A549 (cell line): Measurements from ENCODE around the gene TM9SF4. TPM values are rescaled to one million over a fixed set of nuclear protein-coding genes. Genes with fewer than 3 reads are reported as not detected.

Experiments used
- ATAC-seq, 2 experiments: fragments of 200-7000 bp in 1 of 2; fragments of >200 bp in 1 of 2; cut with Nextera tagmentation in 1 of 2; cut with Tn5 transposase in 1 of 2; 3 replicates each; pipeline versions ENCODE4 v1.8.0 to v1.9.1; 2018 to 2020; ENCODE audit warnings: mild to moderate bottlenecking in 1 of 2, moderate library complexity in 1 of 2
- CTCF ChIA-PET: fragments of 300-600 bp; sonication (Branson Sonifier 250); formaldehyde crosslinking; extraction: SDS; loops from one replicate; lab custom pipeline; 2021; ENCODE audit warnings: antibody characterized with exemption, inconsistent platforms; lab: Yijun Ruan, JAX
- POLR2A ChIA-PET: fragments of 350-600 bp; formaldehyde crosslinking; extraction: SDS; loops from one replicate; lab custom pipeline; 2021; ENCODE audit warnings: antibody characterized with exemption, inconsistent platforms; lab: Yijun Ruan, JAX
- DNase-seq, 2 experiments: peaks; one replicate each; pipeline versions ENCODE4 v3.0.0 to v3.0.0-alpha.2; 2011 to 2016; ENCODE audit warnings: low read depth in 1 of 2, low spot score in 1 of 2
- FAIRE-seq: peaks from 2 replicates; lab custom pipeline; 2011; peaks lifted over from hg19 to GRCh38; lab: Jason Lieb, UNC
- H3K27ac ChIP-seq, 2 experiments: fragments of >200 bp; sonication (Bioruptor Twin); formaldehyde crosslinking; 3 replicates each; pipeline ENCODE4 v1.5.1; 2016 to 2017
- H3K4me1 ChIP-seq: fragments of >200 bp; sonication (Bioruptor Twin); formaldehyde crosslinking; 3 replicates; pipeline ENCODE4 v1.6.1; 2016
- H3K4me2 ChIP-seq: fragments of >200 bp; sonication (Bioruptor Twin); formaldehyde crosslinking; 3 replicates; pipeline ENCODE4 v1.6.1; 2016
- H3K4me3 ChIP-seq: fragments of >200 bp; sonication (Bioruptor Twin); formaldehyde crosslinking; 3 replicates; pipeline ENCODE4 v1.5.1; 2016
- H3K9me3 ChIP-seq: fragments of >200 bp; sonication (Bioruptor Twin); formaldehyde crosslinking; 3 replicates; pipeline ENCODE4 v1.6.1; 2016
- BHLHE40 ChIP-seq: IDR thresholded peaks from 2 replicates; pipeline ENCODE4 v1.6.1; 2012; ENCODE audit warnings: low read depth, low read length, inconsistent platforms
- CBX8 ChIP-seq: fragments of 200-600 bp; sonication (generic); IDR thresholded peaks from 2 replicates; pipeline ENCODE4 v1.6.1; 2016
- EHF ChIP-seq: fragments of 250-450 bp; sonication (Bioruptor Pico); IDR thresholded peaks from 2 replicates; pipeline ENCODE4 v1.5.0; 2020; ENCODE audit warnings: mild to moderate bottlenecking
- ESRRA ChIP-seq: fragments of 150-350 bp; IDR thresholded peaks from 2 replicates; pipeline ENCODE4 v1.6.1; 2014; ENCODE audit warnings: mild to moderate bottlenecking, low read length, borderline replicate concordance
- HDAC2 ChIP-seq: fragments of 200-600 bp; sonication (generic); IDR thresholded peaks from 2 replicates; pipeline ENCODE4 v1.6.1; 2016
- HOXA7 ChIP-seq: fragments of 250-450 bp; sonication (Bioruptor Pico); IDR thresholded peaks from 2 replicates; pipeline ENCODE4 v1.5.0; 2020; ENCODE audit warnings: mild to moderate bottlenecking, moderate library complexity
- HOXB13 ChIP-seq: fragments of 250-450 bp; sonication (Bioruptor Pico); IDR thresholded peaks from 2 replicates; pipeline ENCODE4 v1.5.0; 2020; ENCODE audit warnings: low read depth, mild to moderate bottlenecking, moderate library complexity
- HOXB5 ChIP-seq: fragments of 250-450 bp; sonication (Bioruptor Pico); IDR thresholded peaks from 2 replicates; pipeline ENCODE4 v1.5.0; 2020; ENCODE audit warnings: mild to moderate bottlenecking, moderate library complexity
- MAFK ChIP-seq: fragments of 450-650 bp; IDR thresholded peaks from 2 replicates; pipeline ENCODE4 v1.6.1; 2014; ENCODE audit not compliant: partially characterized antibody
- MYC ChIP-seq: IDR thresholded peaks from 2 replicates; pipeline ENCODE4 v1.6.1; 2012; ENCODE audit warnings: mild to moderate bottlenecking, inconsistent platforms, low read length, improper control_type of control experiment, borderline replicate concordance
- NFE2L2 ChIP-seq: fragments of 150-350 bp; conservative IDR thresholded peaks from 2 replicates; pipeline ENCODE4 v1.6.1; 2014; ENCODE audit warnings: low read length
- PHF8 ChIP-seq: fragments of 200-600 bp; sonication (generic); IDR thresholded peaks from 2 replicates; pipeline ENCODE4 v1.6.1; 2016; ENCODE audit warnings: low read depth, mild to moderate bottlenecking, antibody characterized with exemption, moderate library complexity, borderline replicate concordance
- RAD21 ChIP-seq, 2 experiments: fragments of >200 bp in 1 of 2; sonication (Bioruptor Twin) in 1 of 2; formaldehyde crosslinking in 1 of 2; IDR thresholded peaks in 1 of 2; conservative IDR thresholded peaks in 1 of 2; 2 replicates in 1 of 2; 3 replicates in 1 of 2; pipeline ENCODE4 v1.6.1; 2012 to 2018; ENCODE audit warnings: inconsistent platforms in 1 of 2
- RFX5 ChIP-seq: fragments of 450-650 bp; IDR thresholded peaks from 2 replicates; pipeline ENCODE4 v1.7.1; 2014; ENCODE audit warnings: antibody characterized with exemption, mild to moderate bottlenecking, moderate library complexity
- RNF2 ChIP-seq: fragments of 200-600 bp; sonication (generic); IDR thresholded peaks from 2 replicates; pipeline ENCODE4 v1.6.1; 2016; ENCODE audit warnings: low read depth, mild to moderate bottlenecking, antibody characterized with exemption, moderate library complexity, borderline replicate concordance
- TFCP2L1 ChIP-seq: fragments of 250-450 bp; sonication (Bioruptor Pico); IDR thresholded peaks from 2 replicates; pipeline ENCODE4 v1.5.0; 2021; ENCODE audit warnings: mild to moderate bottlenecking
- ZC3H11A ChIP-seq: fragments of 450-650 bp; IDR thresholded peaks from 2 replicates; pipeline ENCODE4 v1.6.1; 2014; ENCODE audit warnings: antibody characterized with exemption, mild to moderate bottlenecking
- WGBS: methylation state at CpG from one replicate; pipeline ENCODE4 v1.1.6; 2017; ENCODE audit errors: missing lambda C conversion rate; 5-methylcytosine and 5-hydroxymethylcytosine counted together
- polyA plus RNA-seq, 4 experiments: library from polyadenylated mRNA; depleted of rRNA in 3 of 4; stranded (reverse); fragments of >200 nt; fragmentation: RNase III in 1 of 4; extraction: RNeasy Plus Mini Kit Qiagen cat#74134 plus additional on column Dnase treatment in 1 of 4; gene quantifications; 2 replicates in 3 of 4; 3 replicates in 1 of 4; pipeline ENCODE4 v1.2.3, GENCODE V29; 2011 to 2017
- TF ChIP-seq, protein P1 (sequence below): IDR thresholded peaks from 2 replicates; pipeline ENCODE4 v1.6.1; 2012; ENCODE audit warnings: low read depth, borderline replicate concordance
- TF ChIP-seq, protein P2 (sequence below): fragments of >200 bp; sonication (Bioruptor Twin); formaldehyde crosslinking; IDR thresholded peaks from 3 replicates; pipeline ENCODE4 v1.6.1; 2016
- TF ChIP-seq, protein P3 (sequence below): fragments of 450-650 bp; IDR thresholded peaks from 2 replicates; pipeline ENCODE4 v1.6.1; 2014; ENCODE audit warnings: antibody characterized with exemption

TM9SF4 gene
- polyA plus RNA-seq, 2 of the 4 experiments (the other 2 are of a cell fraction): 52.3 to 60.0 TPM

DNA sequence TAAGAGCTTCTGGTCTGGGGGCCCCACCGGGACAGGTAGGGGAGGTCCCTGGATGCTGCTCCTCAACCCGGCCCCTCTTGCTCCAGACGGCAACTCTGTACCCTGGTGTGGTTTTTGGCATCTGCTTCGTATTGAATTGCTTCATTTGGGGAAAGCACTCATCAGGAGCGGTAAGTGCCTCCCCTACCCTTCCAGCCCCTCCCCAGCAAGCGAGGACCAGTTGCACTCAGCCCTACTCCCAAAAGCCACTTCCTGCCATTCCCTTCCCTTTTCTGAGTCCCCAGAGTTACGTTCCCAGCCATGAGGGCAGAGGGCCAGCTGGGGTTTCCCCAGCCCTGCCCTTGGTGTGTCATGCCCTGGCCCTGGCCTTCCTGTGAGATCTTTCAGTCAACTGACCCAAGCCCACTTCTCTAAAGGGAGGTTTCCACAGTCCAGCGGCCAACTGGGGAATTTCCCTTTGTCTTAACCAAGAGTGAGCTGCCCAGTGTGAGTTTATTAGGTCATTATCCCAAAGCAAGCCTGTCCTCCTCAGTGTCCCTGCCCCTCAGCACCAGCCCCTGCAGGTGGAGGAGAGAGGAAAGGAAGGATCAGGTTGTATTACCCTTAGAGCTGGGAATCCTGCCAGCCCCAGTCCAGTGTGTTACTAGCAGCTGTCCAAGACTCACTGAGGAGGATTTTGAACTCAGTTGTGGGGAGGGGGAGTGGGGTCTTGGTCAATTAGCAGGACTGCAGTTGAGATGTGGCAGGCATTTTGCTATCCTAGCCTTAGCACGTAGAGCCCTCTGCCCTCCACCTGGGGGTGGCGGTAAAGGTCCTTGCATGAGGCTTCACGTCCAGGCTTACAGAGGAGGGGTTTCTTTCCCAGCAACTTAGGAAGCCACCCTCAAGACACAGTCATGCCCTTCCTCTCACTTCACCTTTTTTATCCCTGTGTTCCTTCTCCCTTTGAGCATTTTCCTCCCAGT, 45.8 kb downstream of the TM9SF4 start:
- peaks cover 8% of the 10 kb centered on the region; the same call in 2 of the 3 replicates for H3K4me1 ChIP-seq
- no peak overlapping the region for H3K4me2 ChIP-seq
- TF ChIP-seq HOXA7: no peak
- no peak for TF ChIP-seq HOXB13 (CRISPR knock-in tag)
- TF ChIP-seq, protein P1, sequence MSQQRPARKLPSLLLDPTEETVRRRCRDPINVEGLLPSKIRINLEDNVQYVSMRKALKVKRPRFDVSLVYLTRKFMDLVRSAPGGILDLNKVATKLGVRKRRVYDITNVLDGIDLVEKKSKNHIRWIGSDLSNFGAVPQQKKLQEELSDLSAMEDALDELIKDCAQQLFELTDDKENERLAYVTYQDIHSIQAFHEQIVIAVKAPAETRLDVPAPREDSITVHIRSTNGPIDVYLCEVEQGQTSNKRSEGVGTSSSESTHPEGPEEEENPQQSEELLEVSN: no peak
- TF ChIP-seq HOXB5 (CRISPR knock-in tag): no peak
- TF ChIP-seq EHF (CRISPR knock-in tag): no peak
- TF ChIP-seq RAD21 (conservative IDR thresholded peaks at IDR 0.05 in 1 of 2, IDR thresholded peaks at IDR 0.05 in 1 of 2): peak; percentile 15 to 53; a peak in 3 of 5 replicates
- peak; percentile 10 to 41 for DNase-seq
- peak; percentile 69 to 76; a peak in 5 of 6 replicates for ATAC-seq
- WGBS: 68% methylated on average over 11 of the region's 11 CpGs
- H3K9me3 ChIP-seq: no peaks in the 10 kb centered on the region
- H3K27ac ChIP-seq: no peak overlapping the region
- FAIRE-seq: no peak
- CTCF ChIA-PET: interaction anchor here (0.5 to 2.3 kb wide), 7 partner anchors 13 to 507 kb away, joined by 3 to 6 read pairs (median 3); no protein-coding TSS in a partner anchor
- POLR2A ChIA-PET: no interaction called here
- no peak overlapping the region for H3K4me3 ChIP-seq

DNA sequence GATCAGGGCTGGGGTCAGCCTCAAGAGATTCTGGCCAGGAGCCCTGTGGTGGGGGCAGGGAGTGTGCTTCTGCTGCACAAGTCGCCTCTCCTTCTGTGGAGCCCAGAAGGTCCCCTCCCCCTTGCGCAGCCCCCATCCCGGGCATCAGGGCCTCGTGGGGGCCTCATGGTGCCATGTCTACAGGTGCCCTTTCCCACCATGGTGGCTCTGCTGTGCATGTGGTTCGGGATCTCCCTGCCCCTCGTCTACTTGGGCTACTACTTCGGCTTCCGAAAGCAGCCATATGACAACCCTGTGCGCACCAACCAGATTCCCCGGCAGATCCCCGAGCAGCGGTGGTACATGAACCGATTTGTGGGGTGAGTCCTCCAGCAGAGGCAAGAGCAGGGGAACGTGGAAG, 48.1 kb downstream of the TM9SF4 start:
- ATAC-seq (no peak), DNase-seq (no peak), FAIRE-seq (no peak)
- Histone ChIP-seq H3K4me2 (no peak overlapping the region), H3K4me1 (peaks cover 8% of the 10 kb centered on the region; the same call in 2 of the 3 replicates), H3K9me3 (no peaks in the 10 kb centered on the region), H3K27ac (no peak overlapping the region), H3K4me3 (no peak overlapping the region)
- ChIA-PET CTCF (no interaction called here), POLR2A (no interaction called here)
- no peak for TF ChIP-seq RNF2
- TF ChIP-seq, protein P2, sequence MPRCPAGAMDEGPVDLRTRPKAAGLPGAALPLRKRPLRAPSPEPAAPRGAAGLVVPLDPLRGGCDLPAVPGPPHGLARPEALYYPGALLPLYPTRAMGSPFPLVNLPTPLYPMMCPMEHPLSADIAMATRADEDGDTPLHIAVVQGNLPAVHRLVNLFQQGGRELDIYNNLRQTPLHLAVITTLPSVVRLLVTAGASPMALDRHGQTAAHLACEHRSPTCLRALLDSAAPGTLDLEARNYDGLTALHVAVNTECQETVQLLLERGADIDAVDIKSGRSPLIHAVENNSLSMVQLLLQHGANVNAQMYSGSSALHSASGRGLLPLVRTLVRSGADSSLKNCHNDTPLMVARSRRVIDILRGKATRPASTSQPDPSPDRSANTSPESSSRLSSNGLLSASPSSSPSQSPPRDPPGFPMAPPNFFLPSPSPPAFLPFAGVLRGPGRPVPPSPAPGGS: no peak
- no peak for TF ChIP-seq PHF8
- TF ChIP-seq ZC3H11A: no peak
- no peak for TF ChIP-seq MAFK
- WGBS: 90% methylated on average over 12 of the region's 14 CpGs

DNA sequence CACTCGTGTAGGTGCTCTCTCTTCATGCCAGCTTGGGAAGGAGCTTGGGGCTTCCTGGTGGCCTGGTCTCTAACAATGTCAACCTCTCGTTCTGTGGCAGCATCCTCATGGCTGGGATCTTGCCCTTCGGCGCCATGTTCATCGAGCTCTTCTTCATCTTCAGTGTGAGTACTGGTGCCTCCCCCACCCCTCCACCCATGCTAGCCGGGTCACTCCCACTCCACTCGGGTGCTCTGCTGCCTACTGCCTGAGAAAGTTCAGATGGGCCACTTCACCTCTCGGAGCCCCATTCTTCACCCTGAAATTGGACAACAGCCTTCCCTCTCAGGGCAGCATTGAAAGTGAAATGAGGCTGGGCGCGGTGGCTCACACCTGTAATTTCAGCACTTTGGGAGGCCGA, 48.8 kb downstream of the TM9SF4 start:
- FAIRE-seq (no peak), DNase-seq (no peak), ATAC-seq (no peak)
- Histone ChIP-seq H3K4me2 (no peak overlapping the region), H3K9me3 (no peaks in the 10 kb centered on the region), H3K4me1 (peaks cover 8% of the 10 kb centered on the region; the same call in 2 of the 3 replicates), H3K4me3 (no peak overlapping the region), H3K27ac (no peak overlapping the region)
- ChIA-PET CTCF (no interaction called here), POLR2A (no interaction called here)
- TF ChIP-seq BHLHE40 (no peak), HDAC2 (no peak), TFCP2L1 (no peak), MYC (no peak), MAFK (no peak), PHF8 (no peak), ESRRA (no peak), HOXB5 (CRISPR knock-in tag) (no peak), NFE2L2 (no peak), CBX8 (no peak), RFX5 (no peak), ZC3H11A (no peak)
- TF ChIP-seq, protein P3, sequence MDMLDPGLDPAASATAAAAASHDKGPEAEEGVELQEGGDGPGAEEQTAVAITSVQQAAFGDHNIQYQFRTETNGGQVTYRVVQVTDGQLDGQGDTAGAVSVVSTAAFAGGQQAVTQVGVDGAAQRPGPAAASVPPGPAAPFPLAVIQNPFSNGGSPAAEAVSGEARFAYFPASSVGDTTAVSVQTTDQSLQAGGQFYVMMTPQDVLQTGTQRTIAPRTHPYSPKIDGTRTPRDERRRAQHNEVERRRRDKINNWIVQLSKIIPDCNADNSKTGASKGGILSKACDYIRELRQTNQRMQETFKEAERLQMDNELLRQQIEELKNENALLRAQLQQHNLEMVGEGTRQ: no peak
- TF ChIP-seq, protein P2: no peak
- WGBS: 91% methylated on average over 10 of the region's 11 CpGs
